Activated CD8-positive, alpha-beta memory T cell treated with anti-CD3 and anti-CD28 coated beads for 1 hour (primary cell): Measurements from ENCODE around the gene STMN3.
A peak's percentile ranks its signal among the peaks of the same experiment; 100 is the strongest.
"Not testable (repeated sequence)": the region's sequence is repeated elsewhere in the genome, so short reads cannot be mapped to it uniquely, and the experiment has no call there.

ENCODE experiments used
- DNase-seq, 2 donors: peaks; one replicate each; pipeline ENCODE4 v3.0.0-alpha.2; 2020; ENCODE audit warnings: low read depth in 1 of 2; ENCODE audit errors: extremely low read depth in 1 of 2

STMN3 gene

DNA sequence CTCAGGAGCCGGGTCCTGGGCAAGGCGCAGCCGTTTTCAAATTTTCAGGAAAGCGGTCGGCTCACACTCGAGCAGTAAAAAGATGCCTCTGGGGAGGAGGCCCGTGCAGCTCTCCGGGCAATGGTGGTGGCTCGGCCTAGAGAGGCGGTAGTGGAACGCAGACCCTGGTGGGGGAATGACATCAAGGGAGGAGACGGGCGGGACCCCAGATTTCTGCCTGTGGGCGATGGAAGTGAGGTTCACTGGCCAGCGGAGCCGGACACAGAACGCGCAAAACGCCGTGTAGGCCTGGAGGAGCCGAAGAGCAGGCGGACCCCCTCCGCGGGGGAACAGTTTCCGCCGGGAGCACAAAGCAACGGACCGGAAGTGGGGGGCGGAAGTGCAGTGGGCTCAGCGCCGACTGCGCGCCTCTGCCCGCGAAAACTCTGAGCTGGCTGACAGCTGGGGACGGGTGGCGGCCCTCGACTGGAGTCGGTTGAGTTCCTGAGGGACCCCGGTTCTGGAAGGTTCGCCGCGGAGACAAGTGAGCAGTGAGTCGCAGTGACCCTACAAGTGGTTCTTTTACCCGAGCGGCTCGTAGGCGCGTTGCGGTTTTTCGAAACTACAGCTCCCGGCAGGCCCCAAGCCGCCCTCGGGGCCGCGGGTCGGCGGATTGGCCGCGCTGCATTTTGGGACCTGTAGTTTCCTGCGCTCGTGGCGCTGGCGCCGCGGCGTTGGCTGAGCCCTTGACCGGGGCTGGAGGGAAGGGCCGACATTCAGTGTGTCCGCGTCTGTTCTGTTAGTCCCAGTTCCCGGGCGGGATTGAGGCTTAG, 4.9 kb upstream of the STMN3 start, which contains the start of gene RTEL1:
Gene RTEL1, plus strand, starts transcription at position 376 of the 812 bp plus-strand sequence. CDS start 1,091 bp downstream, outside the sequence.
- DNase-seq = peak; percentile 65 to 80

DNA sequence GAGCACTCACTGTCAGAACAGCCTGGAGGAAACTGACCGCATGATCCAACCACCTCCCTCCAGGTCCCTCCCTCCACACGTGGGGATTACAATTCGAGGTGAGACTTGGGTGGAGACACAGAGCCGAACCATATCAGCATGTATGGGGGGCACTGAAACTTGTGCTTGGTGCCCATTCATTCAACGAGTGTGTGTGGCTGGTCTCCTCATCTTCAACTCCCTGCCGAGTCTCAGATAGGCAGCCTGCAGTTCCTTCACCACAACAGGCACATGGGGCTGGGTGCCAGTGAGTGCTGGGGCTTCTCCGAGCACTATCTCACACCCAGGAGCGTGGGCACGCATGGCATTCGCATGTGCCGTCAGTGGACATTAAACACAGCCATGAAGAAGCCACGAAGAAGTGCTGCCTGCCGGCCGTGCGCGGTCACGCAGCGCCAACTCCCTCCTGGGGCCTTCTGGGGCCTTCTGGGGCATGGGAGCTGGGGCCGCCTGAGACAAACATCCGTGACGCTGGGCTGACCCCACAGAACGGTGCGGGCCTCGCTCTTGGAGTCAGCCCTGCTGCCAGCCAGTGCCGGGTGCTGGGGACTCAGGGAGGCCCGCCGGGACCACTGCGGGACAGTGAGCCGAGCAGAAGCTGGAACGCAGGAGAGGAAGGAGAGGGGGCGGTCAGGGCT, 4.2 kb upstream of the STMN3 start:
- no peak for DNase-seq

DNA sequence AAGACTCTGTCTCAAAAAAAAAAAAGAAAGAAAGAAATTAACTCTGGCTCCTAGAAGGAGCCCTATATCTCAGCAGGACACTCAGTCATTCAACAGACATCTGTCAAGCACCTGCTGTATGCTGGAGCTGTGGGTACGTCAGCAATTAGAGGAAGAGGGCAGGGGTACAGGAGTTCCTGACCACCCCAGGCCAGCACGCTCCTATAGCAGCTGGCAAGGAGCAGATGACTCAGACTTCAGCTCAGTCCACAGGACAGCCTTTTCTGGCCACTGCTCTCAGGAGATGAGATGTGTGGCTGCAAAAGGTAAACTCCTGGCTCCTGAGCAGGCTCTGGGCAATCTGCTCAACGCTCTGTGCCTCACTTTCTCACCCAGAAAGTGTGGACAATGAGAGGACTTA, 3.2 kb upstream of the STMN3 start:
- DNase-seq = no peak

DNA sequence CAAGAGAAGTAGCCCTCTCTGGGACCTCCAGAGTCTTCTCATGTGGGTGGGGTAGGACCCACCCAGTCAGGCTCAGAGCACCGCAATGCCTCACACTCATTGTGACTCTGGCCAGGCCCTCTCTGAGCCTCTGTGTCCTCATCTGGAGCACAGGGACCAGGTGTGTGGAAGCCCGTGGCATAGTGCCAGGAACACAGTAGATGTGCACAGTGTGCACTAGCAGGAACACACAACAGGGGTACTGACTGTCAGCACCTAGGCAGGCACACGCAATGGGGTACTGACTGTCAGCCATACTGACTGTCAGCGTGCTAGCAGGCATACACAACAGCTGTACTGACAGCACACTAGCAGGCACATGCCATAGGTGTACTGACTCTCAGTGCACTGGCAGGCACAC, 2.0 kb upstream of the STMN3 start:
- DNase-seq = no peak

DNA sequence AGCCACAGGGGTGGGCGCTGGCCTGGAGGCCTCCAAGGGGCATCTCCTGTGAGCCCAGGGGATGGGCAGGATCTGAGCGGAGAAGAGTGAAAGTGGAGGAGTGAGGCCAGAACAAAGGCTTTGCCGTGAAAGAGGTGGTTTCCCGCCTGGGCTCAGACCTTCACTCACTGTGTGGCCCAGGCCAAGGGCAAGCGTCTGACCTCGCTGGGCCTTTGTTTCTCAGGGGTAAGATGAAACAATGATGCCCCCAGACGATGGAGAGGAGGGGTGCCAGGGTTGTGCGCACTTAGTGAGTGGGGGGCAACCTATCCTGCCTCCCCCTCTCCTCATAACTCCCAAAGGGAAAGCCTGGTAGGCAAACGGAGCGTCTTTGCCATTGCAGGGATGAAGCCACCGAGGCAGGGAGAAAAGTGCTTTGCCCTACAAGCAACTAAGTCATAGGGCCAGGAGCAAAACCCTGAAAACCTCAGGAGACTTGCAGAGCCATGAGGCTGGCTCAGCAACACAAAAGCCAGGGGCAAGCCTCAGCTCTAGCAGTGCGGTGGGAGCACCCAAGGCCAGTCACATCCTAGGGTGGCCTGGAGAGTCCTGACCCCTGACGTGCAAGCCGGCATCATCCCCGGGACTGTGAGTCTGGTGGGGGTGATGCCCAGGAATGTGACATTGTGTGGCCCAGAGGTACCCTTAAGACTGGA, 897 bp upstream of the STMN3 start:
- DNase-seq = no peak

DNA sequence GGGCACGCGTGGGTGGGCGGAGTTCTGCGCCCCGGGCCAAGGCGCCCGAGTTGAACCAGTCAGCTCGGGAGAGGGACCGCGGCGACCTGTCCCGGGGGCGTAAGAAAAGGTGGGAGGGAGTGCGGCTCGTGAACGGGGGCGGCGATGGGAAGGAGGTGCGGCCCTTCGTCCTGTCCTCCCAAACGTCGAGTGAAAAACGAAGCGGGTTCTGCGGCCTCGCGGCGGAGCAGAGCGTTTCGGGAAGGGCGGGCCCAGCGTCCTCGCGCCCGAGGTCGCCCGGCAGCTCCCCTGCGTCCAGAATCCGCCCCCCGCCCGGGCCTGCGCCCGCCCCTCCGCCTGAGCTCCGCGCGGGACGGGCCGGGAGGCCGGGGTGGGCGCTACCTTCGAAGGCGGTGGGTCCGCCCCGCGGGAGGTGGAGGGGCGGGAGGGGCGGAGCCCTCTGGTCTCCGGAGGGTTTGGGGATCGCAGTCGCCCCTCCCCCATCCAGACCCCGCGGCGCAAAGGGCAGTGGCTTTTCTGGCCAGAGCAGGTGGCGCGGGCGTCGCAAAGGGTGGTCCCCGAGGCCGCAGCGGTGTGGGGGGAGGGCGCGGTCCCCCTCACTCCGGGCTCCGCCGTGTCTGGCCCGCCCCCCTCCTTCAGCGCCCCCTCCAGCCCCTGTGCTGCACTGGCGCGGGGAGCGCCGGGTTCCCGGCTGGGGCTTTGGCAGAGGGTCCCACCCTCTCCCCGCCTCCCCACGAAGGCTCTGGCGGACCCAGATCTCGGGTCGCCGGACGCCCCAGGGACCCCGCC, 838 bp downstream of the STMN3 start:
- DNase-seq = no peak

DNA sequence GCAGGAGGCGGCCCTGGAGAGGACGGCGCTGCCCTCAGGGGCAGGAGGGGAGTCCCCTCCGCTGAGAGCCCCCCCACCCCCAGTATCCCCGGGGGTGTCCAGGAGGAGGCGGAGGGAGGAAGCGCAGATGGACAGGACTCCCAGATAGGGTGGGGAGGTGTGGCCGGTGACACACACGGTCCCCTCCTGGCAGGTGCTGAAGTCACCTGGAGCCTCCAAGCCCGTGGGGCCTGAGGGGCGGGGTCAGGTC, 1.4 kb downstream of the STMN3 start:
- DNase-seq = no peak

DNA sequence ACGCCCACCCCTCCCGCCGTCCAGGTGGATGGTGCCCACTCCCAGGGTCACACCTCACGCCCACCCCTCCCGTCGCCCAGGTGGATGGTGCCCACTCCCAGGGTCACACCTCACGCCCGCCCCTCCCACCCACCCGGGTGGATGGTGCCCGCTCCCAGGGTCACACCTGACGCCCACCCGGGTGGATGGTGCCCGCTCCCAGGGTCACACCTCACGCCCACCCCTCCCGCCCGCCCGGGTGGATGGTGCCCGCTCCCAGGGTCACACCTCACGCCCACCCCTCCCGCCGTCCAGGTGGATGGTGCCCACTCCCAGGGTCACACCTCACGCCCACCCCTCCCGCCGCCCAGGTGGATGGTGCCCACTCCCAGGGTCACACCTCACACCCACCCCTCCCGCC, 2.7 kb downstream of the STMN3 start:
- not testable (repeated sequence) for DNase-seq

DNA sequence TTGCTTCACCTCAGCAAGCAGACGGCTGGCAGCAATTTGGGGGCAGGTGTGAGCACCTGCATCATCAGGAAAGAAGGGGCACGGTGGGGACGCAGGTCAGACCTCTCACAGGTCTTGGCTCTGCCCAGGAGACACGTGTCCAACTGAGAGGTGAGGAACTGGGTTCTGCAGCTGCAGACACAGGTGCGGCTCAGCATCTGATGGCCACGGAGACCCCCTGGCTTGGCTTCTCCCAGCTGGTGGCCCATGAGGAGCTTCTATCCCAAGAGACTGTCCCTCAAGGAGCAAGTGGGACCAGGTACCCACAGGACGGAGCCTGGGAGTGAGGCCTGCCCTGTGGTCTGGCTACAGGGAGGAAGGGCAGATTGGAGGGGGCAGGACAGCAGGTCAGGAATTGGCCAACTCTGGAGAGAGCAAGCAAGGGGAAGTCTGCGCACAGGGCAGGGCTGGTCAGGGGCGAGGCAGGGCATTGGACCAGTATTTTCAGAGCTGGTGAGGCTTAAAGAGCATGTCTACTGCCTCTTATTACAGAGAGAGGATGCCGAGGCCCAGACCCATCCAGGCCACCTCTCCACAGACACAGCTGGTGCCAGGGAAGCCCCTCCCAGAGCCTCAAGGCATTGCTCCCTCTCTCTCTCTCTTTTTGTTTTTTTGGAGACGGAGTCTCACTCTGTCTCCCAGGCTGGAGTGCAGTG, 4.2 kb downstream of the STMN3 start:
- DNase-seq = no peak

DNA sequence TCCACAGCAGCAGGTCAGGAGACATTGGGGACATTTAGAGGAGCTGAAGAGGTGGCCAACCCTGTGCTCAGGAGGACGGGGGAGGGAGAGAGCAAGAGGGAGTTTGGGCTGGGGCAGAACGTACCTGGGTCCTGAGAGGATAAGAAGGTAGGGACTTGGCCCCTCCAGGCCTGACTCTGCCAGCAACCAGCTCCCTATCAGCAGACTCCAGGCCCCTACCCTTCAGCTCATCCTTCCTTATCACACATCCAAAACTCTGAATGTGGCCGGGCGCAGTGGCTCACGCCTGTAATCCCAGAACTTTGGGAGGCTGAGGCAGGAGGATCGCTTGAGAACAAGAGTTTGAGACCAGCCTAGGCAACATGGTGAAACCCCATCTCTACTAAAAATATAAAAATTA, 5.0 kb downstream of the STMN3 start:
- no peak for DNase-seq

DNA sequence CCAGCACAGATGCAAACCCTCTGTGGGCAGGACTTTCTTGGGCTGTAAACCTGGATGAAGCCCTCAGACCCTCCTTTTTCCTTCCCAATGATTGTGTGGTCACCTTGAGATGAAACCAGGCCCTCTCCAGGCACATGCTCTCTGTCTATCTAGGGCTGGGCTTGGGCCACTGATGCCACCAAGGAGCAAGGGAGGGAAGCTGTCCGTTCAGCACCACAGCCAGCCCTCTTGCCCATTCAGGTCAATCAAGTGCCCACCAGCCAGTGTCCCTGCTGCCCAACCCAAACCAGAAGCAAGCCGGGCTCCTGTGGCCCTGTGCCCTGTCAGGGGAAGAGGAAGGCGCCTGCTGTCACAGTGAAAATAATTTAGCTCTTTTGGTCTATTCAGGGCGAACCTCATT, 8.0 kb downstream of the STMN3 start:
- no peak for DNase-seq

DNA sequence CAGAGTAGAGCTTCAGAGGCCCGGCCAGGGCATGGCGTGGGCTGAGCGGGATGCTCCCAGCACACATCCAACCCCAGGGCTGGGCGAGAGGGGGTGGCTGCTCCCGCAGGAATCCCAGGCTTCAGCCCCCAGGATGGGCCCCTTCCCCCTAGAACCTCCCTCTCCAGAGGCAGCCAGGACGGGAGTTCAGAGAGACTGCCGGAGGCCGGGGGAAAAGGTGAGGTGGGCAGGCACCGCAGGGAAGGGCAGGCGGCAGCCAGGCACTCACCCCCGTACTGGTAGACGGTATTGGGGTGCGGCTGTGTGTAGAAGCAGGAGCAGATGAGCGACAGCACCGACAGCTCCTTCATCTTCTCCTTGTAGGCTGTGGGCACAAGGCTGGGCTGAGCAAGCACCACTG, 9.3 kb downstream of the STMN3 start:
- no peak for DNase-seq

DNA sequence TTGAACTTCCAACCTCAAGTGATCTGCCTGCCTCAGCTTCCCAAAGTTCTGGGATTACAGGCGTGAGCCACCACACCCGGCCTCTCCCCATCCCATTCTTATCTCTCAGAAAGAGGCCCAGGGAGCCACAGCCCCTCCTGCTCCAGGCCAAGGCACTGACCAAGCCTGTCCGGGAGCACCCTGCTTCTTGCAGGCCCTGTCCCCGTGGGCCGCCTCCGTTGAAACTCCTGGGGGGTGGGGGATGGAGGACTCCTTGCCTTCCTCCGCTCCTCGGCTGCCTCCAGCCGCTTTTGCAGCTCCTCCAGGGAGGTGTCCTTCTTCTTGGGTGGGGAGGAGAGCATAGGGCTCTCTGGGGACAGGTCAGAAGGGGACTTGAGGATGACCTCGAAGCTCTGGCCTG, 9.7 kb downstream of the STMN3 start:
- DNase-seq = no peak

DNA sequence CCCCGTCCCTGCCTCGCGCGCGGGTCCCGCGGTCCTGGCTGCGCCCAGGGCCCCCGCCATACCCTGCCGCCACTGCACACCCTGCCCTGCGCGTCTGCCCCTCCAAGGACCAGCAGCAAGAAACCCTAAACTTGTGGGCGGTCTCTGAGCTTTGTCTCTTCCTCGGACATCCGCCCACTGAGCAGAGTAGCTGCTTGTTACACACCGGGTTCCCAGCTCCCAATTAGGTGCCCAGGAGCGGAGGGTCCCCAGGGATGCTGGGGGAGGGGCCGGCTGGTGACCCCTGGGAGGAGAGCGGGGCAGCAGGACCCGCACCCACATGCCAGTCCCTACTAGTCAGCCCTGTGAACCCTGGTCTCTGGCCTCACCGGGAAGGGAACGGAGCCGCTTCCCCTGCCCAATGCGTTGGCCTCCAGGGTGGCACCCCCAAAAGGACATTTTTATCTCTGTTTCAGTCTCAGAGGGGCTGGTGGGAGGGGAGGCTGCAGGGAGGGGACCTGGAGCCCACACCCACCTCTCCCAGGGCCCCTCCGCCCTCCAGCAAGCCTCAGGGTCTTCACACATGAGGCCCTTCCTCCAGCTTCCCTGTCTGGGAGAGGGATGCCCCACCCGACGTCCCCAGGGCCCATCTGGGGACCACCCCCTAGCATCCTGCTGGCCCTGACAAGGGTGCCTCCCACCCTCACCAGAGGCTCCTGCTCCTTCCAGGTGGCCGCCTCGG, 10.5 kb downstream of the STMN3 start:
- DNase-seq = no peak

DNA sequence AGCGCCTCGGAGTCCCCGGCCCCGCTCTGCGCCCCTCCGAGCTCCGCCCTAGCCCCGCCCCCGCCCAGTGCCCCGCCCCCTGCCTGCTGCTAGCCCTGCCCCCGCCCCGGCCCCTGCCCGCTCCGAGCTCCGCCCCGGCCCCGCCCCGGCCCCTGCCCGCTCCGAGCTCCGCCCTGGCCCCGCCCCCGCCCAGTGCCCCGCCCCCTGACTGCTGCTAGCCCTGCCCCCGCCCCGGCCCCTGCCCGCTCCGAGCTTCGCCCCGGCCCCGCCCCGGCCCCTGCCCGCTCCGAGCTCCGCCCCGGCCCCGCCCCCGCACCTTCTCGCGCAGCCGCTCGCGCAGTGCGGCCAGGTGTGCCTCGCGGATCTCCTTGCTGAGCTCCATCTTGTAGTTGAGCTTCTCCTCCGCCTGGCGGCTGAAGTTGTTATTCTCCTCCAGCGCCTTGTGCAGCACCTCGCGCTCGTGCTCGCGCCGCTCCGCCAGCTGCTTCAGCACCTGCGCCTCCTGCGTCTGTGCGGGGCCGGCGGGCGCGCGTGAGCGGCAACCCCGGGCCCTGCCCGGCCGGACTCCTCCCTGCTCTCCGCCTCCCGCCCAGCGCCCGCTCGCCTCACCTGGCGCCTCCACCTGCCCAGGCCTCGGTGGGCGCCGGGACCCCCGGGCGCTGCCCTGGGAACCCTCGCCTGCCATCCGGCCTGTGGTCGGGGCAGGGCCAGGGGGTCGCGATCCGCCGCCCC, 11.3 kb downstream of the STMN3 start:
- DNase-seq = peak; percentile 94 to 98

DNA sequence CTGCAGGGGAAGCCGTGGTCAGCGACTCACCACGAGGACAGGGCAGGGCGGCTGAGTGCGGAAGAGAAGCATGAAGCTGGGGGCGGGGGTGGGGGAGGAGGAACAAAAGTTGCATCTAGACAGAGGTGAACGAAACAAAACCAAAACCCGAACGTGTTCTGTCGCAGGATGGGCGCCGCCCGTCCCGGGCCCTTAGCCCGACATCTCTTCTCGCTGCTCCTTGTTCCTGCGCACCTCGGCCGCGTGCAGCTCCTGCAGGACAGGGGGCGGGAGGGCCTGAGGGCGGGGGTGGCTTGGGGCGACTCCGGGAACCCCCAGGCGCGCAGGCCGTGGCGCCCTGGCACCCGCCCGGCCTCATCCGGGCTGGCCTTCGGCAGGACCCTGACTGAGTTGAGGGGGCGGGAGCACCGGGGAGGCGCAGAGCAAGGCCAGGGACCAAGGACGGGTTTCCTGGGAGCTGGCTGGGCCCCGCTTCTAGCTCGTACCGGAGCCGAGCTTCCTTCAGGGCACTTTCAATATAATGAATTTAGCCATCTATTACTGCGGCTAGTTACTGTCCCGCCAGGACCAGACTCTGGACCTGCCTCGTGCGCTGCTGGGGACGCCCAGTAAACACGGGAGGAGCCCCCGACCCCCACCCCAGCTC, 12.0 kb downstream of the STMN3 start:
- no peak for DNase-seq

DNA sequence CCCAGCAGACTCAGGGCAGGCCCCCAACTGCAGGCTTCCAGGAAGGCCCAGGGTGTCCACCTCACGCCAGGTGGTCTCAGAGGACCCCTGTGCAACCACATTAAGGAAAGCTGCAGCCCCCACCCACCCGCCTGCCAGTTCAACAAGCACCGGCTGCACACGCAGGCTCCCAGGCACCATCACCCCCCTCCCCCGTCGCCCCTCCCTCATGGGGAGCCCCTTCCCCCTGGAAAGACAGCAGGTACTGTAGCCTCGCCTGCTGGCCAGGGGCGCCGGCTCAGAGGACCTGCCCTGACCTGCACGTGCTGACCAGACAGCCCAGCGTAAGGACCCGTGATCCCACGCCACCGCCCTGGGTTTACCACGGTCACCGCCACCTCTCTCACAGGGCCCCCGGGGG, 12.5 kb downstream of the STMN3 start:
- DNase-seq = not testable (repeated sequence)

DNA sequence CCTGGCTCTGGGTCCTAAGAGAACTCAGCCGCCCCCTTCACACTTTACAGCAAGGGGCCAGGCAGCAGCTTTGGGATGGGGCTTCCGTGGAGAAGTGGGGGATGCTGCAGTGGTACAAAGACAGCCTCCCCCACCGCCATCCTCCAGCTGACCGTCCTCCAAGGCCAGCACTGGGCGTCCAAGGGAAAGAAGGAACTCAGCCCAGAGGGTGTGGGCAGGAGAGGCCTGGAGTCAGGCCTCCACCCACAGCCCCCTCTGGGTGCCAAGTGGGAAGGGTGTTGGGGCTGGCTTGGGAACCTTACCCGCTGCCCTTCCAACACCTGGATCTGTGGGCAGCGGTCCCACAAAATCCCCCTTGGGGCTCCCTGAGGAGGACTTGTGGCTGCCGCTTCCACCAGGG, 13.1 kb downstream of the STMN3 start:
- DNase-seq = no peak
